ENCODE results near the gene CRB1.
A peak's percentile ranks its signal among the peaks of the same experiment; 100 is the strongest.
"Not testable (repeated sequence)": the region's sequence is repeated elsewhere in the genome, so short reads cannot be mapped to it uniquely, and the experiment has no call there.

Gene CRB1

DNA sequence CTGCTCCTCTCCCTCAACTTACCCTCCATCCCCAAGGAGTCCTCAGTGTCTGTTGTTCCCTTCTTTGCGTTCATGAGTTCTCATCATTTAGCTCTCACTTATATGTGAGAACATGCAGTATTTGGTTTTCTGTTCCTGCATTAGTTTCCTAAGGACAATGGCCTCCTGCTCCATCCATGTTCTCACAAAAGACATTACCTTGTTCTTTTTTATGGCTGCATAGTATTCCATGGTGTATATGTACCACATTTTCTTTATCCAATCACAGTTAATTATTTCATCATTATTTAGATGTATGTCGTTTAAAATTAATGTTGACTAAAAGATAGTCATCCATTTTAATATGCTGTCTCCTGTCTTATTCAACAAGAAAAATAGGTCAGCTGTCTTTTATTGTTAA lies 134.1 kb downstream of the CRB1 start:
- no peak for DNase-seq

- not testable (repeated sequence) for DNase-seq
These were observed 136.7 kb downstream of the CRB1 start for GRCh38 chr1:197404774-197405173.

- DNase-seq = not testable (repeated sequence)
These were observed 137.6 kb downstream of the CRB1 start for GRCh38 chr1:197405614-197406013.

- DNase-seq = no peak
These were observed 145.5 kb downstream of the CRB1 start for GRCh38 chr1:197413564-197413963.

DNA sequence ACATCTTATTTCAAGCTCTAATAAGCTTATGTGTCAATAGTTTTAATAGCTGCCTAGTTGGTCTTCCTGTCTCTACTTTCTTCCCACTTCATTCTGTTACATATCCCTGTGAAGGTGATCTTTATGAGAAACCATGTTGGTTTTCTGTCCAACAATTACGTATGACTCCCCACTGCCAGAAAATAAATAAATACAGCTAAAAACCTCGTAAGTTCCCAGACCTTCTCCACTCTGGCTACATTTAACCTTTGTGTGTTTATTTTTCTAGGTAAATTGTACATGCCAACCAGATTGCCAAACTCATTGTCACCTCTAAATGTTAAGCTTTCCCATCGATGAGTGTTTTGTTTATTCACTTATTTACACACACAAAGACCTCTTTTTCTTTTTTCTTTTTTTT lies 147.2 kb downstream of the CRB1 start:
- DNase-seq = no peak

DNA sequence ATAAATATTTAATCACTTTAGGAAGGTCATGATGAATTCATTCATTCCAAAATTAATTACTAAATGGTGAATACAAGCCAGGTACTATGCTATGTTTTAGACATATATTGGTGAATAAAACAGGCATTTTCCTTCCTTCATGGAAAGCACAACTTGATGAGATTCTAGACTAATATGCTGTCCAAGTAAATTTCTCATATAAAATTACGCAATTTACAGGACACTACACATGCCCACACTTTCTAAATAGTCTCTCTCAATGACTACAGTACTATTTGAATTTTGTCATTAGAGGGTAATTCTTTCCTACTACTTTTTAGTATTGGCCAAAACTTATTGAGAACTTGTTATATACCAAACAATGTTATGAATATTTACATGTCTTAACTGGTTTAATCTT lies 150.6 kb downstream of the CRB1 start:
- no peak for DNase-seq

DNA sequence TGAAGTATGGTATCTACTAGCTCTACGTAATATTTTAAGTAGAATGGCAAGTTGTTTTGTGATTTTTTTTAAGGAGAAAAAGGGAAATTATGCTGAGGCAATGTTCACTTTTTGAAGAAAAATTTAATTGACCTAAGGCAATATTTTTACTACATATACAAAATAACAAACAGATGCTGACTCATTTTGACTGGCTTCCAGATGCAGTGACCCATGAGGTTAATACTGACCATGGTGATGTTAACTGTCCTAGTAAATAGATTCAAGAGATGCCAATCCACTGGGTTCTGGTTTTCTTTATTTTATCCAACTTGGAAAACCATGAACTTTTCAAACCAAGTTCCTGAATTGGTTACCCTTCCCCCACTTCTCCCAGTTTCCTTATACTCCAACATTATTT lies 154.9 kb downstream of the CRB1 start:
- DNase-seq = no peak

DNA sequence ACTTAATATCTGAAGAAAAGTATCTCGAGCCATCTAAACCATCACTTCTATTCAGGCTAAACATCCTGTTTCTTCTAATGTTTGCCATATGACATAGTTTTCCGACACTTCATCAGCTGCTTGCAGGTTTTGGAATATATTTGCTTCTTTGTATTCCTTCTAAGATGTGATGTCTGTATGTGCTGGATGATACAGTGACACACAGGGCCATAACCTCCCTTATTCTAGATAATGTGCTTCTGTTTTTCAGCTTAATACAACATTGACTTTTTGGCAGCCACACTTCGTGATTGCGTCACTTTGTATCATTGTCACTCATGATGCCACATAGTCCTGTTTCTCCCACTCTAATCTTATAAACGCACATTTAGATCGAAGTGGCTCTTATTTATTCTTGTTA lies 156.3 kb downstream of the CRB1 start:
- DNase-seq = no peak

DNA sequence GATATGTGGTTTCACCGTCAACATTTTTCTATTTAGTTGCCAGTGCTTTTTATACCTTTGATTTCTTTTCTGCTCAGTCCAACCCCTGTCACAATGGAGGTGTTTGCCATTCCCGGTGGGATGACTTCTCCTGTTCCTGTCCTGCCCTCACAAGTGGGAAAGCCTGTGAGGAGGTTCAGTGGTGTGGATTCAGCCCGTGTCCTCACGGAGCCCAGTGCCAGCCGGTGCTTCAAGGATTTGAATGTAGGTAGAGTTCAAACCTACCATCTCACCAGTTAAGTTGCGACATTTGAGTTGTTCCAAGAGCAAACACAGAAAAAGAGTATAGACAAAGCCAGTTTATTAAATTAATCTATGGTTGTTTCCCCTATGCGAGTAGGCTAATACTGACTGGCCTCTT lies 161.3 kb downstream of the CRB1 start:
- no peak for DNase-seq

GRCh38 chr1:197435224-197435623 lies 167.2 kb downstream of the CRB1 start:
- DNase-seq = no peak

DNA sequence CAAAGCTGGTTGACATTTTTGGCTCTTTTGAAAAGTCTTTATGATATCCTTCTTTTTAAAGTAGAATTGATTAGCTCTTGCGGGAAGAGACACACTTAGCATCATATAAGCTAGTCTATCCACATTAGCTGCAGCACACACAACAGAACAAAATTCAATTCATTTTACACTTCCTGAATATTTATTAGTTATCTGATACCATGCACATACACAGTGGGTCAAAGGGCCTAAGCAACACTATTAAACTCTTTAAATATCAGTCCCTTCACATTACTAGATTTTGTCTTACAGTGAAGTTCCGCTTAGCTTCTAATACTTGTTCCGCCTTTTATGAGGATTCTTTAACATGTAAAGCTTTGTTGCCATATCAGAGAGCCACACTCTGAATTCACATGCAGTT lies 169.5 kb downstream of the CRB1 start:
- DNase-seq = no peak

DNA sequence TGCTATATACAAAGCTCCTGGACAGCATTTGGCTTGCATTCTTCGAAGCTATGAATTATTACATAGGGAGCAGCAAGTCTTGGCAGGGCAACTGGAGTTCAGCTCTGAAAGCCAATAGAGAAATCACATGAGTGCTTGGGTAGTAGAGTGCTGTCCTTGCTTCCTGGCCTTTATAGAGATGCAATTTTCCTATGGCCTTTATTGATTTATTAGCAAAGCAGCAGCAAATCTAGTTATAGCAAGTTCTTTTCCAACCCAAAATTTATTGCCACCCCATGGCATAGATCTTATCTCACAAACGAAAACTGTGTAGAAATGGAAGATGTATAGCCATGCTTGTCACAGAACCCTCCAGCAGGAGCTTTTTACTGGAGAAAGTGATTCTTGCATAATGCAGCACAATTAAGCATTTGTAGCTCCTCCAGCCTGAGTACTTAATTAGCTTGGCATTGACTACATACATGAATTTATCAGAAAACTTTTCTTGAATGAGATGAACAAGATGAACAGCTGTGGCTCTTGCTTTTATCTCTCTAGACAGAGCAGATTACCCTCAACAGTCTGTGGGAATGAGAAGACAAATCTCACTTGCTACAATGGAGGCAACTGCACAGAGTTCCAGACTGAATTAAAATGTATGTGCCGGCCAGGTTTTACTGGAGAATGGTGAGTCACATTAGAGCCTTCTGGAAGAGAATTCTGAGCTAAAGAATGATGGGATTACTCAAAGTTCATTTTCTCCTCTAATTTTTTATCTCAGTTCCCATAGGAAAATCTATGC lies 170.1 kb downstream of the CRB1 start:
- no peak for DNase-seq

DNA sequence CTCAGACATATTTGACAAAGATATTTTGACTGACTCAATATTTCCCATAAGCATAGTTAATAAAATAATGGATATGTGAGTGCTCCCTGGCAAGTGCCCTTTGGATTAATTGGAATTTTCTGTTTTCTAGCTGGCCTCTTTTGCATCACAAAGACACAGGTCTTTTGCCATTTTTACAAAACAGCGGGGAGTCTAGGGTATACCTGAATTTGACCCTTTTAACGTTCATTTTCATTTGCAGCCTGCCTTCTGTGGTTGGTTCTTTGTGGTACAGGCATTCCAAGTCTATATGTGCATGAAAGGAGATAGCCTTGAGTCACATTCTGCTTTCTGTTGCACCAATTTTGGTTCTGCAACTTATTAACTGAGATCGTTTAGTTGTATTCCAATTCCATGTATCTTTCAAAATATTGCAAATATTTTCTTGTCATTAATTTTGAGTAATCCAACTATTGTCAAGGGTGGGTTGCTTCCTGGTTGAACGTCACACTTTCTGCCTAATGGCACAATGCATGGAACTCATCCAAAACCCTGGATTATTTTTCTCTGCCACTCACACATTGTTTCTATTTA lies 171.7 kb downstream of the CRB1 start:
- DNase-seq = no peak

DNA sequence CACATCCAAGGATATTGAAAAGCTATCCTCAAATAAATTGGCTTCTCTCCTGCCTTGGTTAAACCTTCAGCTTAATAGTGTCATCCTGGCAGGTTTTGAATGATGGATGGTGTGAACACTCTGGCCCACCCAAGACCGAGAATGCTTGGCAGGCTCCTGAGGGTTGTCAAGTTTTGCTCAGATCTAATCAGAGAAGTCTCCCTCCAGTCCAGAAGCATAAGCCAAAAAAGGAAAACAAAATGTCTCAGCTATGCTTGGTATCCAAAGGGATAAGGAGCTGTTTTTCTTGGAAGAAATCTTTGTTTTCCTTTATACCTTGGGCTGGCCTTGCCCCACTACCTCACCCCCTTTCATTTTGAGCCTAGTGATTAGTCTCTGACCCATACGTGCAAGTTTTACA lies 172.7 kb downstream of the CRB1 start:
- no peak for DNase-seq

GRCh38 chr1:197441999-197442414 lies 174.0 kb downstream of the CRB1 start:
- peak; percentile 66 for DNase-seq

- no peak for DNase-seq
These were observed 176.7 kb downstream of the CRB1 start for GRCh38 chr1:197444755-197445154.

- DNase-seq = no peak
These were observed 180.2 kb downstream of the CRB1 start for GRCh38 chr1:197448121-197448779.

- no peak for DNase-seq
These were observed 183.3 kb downstream of the CRB1 start for GRCh38 chr1:197451381-197451780.

- DNase-seq = no peak
These were observed 185.5 kb downstream of the CRB1 start for GRCh38 chr1:197453376-197454058.

DNA sequence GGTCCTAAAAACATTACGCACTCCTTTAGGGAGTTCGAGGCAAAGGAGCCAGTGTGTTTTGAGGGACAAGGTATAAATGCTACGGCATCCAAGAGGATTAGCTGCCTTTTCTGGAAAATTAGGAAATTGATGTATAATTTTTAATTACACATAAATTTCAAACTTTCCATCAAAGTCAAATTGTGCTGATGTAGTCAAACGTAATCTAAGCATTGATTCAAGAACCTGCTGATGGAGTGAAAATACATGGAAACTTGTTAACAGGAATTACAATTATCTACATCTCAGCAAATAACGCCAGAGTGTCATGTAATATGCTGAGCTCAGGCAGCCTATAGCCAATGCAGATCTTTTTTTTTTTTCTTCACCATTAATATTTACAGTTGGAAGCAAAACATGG lies 194.5 kb downstream of the CRB1 start:
- no peak for DNase-seq

- DNase-seq = no peak
These were observed 195.1 kb downstream of the CRB1 start for GRCh38 chr1:197463142-197463541.

DNA sequence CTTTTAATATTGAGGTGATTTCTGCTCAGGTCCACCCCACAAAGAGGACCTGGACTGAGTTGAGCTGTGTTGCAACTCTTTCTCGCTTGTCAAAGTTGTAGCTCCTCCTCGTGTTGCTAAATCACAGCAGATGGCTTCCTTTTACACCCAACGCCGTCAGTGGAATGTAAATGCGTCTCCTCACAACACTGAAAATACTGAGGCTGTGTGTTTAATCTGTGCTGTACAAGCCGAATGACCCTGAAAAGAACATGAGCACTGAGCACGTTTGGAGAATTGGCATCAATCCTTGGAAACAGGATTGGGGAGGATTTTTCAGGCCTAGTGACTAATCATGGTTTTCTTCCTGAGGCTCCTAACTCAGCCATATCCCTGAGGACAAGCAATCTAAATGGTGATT lies 196.0 kb downstream of the CRB1 start:
- no peak for DNase-seq

GRCh38 chr1:197465528-197466327 lies 197.7 kb downstream of the CRB1 start:
- DNase-seq = no peak
